Epithelial cell of prostate (primary cell): ENCODE measurements around the gene PITPNM1.
"Not testable (repeated sequence)": the region's sequence is repeated elsewhere in the genome, so short reads cannot be mapped to it uniquely, and the experiment has no call there.

Experiments
- DNase-seq: peaks from one replicate; pipeline ENCODE4 v3.0.0-alpha.2; 2011; ENCODE audit warnings: low read depth, low spot score
- H3K27ac ChIP-seq: fragments of 450-650 bp; 2 replicates; pipeline ENCODE4 v1.5.1; 2017; ENCODE audit warnings: mild to moderate bottlenecking

Gene PITPNM1

GRCh38 chr11:67524480-67524808 lies 19.3 kb upstream of the PITPNM1 start:
- no peak for DNase-seq

GRCh38 chr11:67523556-67524479 lies 18.7 kb upstream of the PITPNM1 start:
- H3K27ac ChIP-seq: no peak overlapping the region
- no peak for DNase-seq

More at GRCh38 chr11:67524480-67524808, 19.3 kb upstream of the PITPNM1 start:
- no peak overlapping the region for H3K27ac ChIP-seq

- H3K27ac ChIP-seq: no peak within 1 kb of the TSS
- no peak for DNase-seq
These were observed 17.8 kb upstream of the PITPNM1 start, which contains the start of gene CABP2 for GRCh38 chr11:67522844-67523555. TSS of gene CABP2 (minus strand) at chr11:67523446. CDS start at chr11:67523326, 120 bp downstream.

- H3K27ac ChIP-seq: no peak overlapping the region
- no peak for DNase-seq
These were observed 17.2 kb upstream of the PITPNM1 start for GRCh38 chr11:67522338-67522737.

GRCh38 chr11:67521924-67522323 lies 16.8 kb upstream of the PITPNM1 start:
- H3K27ac ChIP-seq: no peak overlapping the region
- DNase-seq: no peak

GRCh38 chr11:67520856-67521824 lies 16.0 kb upstream of the PITPNM1 start:
- H3K27ac ChIP-seq: no peak overlapping the region
- DNase-seq: no peak

- DNase-seq: no peak
- H3K27ac ChIP-seq: no peak overlapping the region
These were observed 14.6 kb upstream of the PITPNM1 start for GRCh38 chr11:67519726-67520125.

GRCh38 chr11:67517784-67518552 lies 12.8 kb upstream of the PITPNM1 start:
- no peak for DNase-seq
- H3K27ac ChIP-seq: no peak overlapping the region

- no peak for DNase-seq
- H3K27ac ChIP-seq: no peak overlapping the region
These were observed 11.6 kb upstream of the PITPNM1 start for GRCh38 chr11:67516806-67517205.

- DNase-seq: no peak
- no peak overlapping the region for H3K27ac ChIP-seq
These were observed 9.0 kb upstream of the PITPNM1 start for GRCh38 chr11:67514116-67514515.

GRCh38 chr11:67511558-67511957 lies 6.4 kb upstream of the PITPNM1 start:
- not testable (repeated sequence) for DNase-seq, H3K27ac ChIP-seq

- no peak for DNase-seq
- no peak overlapping the region for H3K27ac ChIP-seq
These were observed 4.8 kb upstream of the PITPNM1 start for GRCh38 chr11:67510023-67510345.

- peak overlapping the region; percentile 98 for H3K27ac ChIP-seq
- peak; percentile 73 for DNase-seq
These were observed 3.4 kb upstream of the PITPNM1 start for GRCh38 chr11:67508486-67509121.

GRCh38 chr11:67507864-67508485 lies 2.8 kb upstream of the PITPNM1 start, which contains the start of gene CDK2AP2:
TSS of gene CDK2AP2 (minus strand) at chr11:67508162. CDS start at chr11:67508082, 80 bp downstream.
- H3K27ac ChIP-seq: peak within 1 kb of the TSS; percentile 98
- DNase-seq: peak; percentile 99

- DNase-seq: no peak
- H3K27ac ChIP-seq: peak overlapping the region; percentile 98
These were observed 2.2 kb upstream of the PITPNM1 start for GRCh38 chr11:67507242-67507863.

- peak overlapping the region; percentile 98 for H3K27ac ChIP-seq
- no peak for DNase-seq
These were observed 1.4 kb upstream of the PITPNM1 start for GRCh38 chr11:67506426-67507051.

- DNase-seq: peak; percentile 95
- H3K27ac ChIP-seq: peak overlapping the region; percentile 98
These were observed 638 bp upstream of the PITPNM1 start for GRCh38 chr11:67505605-67506396.
